ENCODE measurements around the gene FARS2.
"Not testable (repeated sequence)": the region's sequence is repeated elsewhere in the genome, so short reads cannot be mapped to it uniquely, and the experiment has no call there.

The FARS2 gene

GRCh38 chr6:5772408-5773120 lies 511.3 kb downstream of the FARS2 start:
- in situ Hi-C loops (cut with HindIII; ENCODE audit: low sequenced_read_pairs), result no loop called here

DNA sequence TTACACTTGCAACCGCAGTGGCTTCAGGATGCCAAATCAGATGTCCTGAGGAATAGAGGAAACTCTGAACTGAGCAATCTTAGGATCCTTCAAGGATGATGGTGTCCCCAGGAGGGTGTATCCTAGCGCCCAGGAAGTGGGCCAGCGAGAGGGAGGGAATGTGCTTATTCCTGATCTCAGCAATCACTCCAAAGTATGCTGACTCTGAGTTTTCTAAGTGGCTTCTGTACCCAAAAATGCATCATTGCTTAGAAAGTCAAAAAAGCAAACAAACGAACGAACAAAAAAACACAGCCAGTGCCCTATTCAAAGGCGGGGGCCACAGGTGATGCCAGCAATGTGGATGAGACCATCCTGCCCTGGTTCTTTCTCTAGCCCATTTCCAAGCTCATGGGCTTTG lies 514.8 kb downstream of the FARS2 start:
- in situ Hi-C loops (cut with HindIII; ENCODE audit: low sequenced_read_pairs), result no loop called here

- in situ Hi-C loops (cut with HindIII; ENCODE audit: low sequenced_read_pairs), result no loop called here
Measured at GRCh38 chr6:5776706-5777390, 515.5 kb downstream of the FARS2 start.

DNA sequence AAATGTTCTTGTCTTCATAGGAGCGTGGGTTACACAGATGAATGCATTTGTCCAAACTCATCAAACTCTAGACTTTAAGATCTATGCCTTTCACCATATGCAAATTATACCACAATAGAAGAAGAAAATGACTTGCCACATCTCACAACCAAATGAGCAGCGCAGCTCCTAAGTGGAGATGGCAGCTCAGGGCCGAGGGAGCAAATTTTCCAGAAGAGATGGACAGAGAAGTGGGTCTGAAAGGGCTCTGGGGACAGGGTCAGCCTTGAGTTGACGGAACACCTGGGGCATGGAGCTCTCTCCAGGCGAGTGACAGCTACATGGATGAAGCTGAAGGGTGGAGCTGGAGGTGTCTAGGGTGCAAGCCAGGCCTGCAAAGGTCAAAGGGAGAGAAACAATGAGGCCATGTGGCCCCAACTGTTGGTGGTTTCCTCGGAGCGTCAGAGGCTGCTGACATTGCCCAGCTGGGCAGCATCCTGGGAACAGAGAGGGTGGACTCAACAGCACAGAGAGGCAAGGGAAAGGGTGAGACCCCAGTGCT lies 517.1 kb downstream of the FARS2 start:
- in situ Hi-C loops (cut with HindIII; ENCODE audit: low sequenced_read_pairs), result no loop called here

DNA sequence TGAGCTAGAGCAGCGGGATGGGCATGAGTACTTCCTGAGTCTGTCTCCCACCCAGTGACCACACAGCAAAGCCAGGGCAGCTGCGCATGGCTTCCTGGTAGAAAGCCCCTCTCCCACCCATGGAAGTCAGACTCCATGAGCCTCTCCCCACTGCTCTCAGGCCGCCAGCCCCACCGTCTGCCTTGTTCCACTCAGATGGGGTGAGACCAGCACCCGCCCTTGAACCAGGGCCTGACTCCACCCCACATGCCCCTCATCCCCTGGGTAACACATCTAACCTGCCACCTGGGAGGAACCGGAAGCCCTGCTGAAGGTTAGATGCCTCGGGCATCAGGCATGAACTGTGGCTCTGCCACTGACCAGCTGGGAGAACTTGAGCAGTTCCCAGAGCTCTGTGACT lies 517.6 kb downstream of the FARS2 start:
- in situ Hi-C loops (cut with HindIII; ENCODE audit: low sequenced_read_pairs), result no loop called here

GRCh38 chr6:5781019-5781418 lies 519.7 kb downstream of the FARS2 start:
- in situ Hi-C loops (cut with HindIII; ENCODE audit: low sequenced_read_pairs), result no loop called here

DNA sequence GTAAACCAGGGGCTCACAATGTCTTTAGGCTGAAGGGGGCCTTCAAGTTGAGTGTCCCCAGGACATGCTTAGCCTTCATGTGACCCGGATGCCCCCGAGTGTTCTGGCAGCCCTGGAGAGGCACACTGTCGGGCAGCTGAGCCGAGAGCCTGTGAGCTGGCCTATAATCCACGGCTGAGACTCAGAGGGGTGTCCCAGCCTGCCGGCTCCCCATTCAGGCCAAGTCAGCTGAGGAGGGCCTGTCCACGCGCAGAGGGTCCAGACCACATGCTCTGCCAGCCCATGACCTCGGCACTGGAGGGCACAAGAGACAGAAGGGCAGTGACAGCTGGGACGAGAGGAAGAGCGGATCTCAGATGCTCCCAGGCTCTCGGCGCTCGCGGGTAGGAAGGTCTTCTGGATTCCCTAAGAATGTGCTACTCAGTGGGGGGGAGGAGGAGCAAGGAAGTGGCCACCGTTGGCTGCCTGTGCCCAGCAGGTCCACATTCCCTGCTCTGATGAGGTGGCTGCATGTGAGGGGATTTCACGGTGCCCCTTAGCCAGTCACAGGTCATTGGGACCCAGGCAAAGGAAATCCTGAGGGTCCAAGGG lies 520.7 kb downstream of the FARS2 start:
- in situ Hi-C loops (cut with HindIII; ENCODE audit: low sequenced_read_pairs), result no loop called here

GRCh38 chr6:5782783-5783547 lies 521.7 kb downstream of the FARS2 start:
- in situ Hi-C loops (cut with HindIII; ENCODE audit: low sequenced_read_pairs), result no loop called here

DNA sequence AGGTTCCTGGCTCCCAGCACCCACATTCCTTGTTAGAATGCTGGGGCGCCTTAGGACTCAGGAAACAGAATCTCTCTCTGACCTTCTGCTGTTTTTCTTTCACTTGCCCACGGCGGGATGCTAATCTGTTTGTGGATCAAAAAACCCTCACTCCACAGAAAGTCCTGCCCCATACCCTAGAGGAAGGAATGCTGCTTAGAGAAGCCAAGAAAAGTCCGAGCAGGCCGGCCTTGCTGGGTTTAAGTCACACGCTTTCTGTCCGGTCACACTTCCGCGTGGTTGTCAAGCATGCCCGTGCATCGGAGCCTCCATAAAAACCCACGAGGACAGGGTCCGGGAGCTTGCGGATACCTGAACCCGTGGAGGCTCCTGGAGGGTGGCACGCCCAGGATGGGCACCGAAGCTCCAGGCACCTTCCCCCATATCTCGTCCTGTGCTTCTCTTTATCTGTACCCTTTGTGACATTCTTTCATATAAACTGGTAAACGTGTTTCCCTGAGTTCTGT lies 522.3 kb downstream of the FARS2 start:
- in situ Hi-C loops (cut with HindIII; ENCODE audit: low sequenced_read_pairs), result no loop called here

GRCh38 chr6:5785249-5785648 lies 523.9 kb downstream of the FARS2 start:
- in situ Hi-C loops (cut with HindIII; ENCODE audit: low sequenced_read_pairs), result no loop called here

DNA sequence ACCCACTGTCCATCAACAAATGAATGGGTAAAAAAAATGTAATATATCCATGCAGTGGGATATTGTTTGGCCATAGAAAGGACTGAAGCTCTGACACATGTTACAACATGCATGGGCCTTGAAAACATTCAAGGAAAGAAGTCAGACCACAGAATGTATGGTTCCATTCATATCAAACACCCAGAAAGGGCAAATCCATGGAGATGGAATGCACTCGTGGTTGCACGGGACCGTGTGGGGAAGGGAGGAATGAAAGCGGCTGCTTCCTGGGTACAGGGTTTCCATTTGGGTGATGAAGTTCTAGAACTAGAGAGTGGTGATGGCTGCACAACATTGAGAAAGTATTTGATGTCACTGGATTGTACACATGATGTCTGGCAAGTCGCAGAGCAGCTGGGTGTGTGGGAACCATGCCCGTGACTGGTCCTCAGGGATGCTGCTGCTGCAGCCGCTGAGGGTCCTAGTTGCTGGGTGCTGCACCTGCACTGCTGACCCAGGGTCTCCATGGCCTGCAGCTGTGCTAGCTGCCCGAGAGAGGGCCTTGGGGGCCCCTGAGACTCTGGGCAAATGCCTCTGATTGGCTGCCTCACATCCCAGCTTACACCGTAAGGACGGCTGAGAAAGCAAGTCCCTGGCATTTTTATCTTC lies 525.1 kb downstream of the FARS2 start:
- in situ Hi-C loops (cut with HindIII; ENCODE audit: low sequenced_read_pairs), result no loop called here

DNA sequence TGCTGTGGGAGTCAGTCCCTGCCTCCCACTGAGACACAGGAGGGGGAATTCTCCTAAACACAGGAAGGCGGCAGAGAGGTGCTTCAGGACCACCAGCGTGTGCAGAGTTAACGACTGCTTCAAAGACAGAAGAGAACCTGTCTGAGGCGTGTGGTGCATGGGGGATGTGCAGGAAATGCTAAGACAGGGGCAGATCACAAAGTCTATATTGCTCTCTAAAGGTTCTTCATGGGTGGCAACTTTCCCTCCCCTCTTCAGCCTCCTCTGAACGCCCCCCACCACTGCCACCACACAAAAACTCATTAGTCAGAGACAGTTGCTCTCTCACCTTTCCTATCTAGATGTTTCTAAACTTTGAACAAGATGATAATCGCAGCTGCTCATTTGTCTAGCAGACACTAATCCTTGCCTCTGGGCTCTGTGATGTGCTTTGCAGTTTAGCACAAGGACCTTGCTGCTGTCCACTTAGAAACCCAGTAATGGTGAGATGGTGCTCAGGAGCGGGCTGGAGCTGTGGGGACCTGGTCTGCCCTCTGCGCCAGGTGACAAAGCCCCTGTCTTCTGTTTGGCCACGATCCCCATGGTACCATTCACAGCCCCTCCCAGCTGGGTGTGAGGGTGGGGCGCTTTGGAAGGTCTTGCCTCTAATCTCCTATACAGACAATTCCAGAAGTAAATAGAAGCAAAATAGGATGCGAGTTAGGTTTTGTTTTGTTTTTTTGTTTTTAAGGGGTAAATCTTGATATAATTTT lies 525.8 kb downstream of the FARS2 start:
- in situ Hi-C loops (cut with HindIII; ENCODE audit: low sequenced_read_pairs), result no loop called here

GRCh38 chr6:5789426-5789825 lies 528.1 kb downstream of the FARS2 start:
- in situ Hi-C loops (cut with HindIII; ENCODE audit: low sequenced_read_pairs), result not testable (repeated sequence)

DNA sequence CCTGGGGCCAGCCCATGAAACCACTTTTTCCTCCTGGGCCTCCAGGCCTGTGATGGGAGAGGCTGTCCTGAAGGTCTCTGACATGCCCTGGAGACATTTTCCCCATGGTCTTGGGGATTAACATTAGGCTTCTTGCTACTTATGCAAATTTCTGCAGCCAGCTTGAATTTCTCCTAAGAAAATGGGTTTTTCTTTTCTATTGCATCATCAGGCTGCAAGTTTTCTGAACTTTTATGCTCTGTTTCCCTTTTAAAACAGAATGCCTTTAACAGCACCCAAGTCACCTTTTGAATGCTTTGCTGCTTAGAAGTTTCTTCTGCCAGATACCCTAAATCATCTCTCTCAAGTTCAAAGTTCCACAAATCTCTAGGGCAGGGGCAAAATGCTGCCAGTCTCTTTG lies 535.2 kb downstream of the FARS2 start:
- in situ Hi-C loops (cut with HindIII; ENCODE audit: low sequenced_read_pairs), result not testable (repeated sequence)

- in situ Hi-C loops (cut with HindIII; ENCODE audit: low sequenced_read_pairs), result not testable (repeated sequence)
Measured at GRCh38 chr6:5806406-5806805, 545.1 kb downstream of the FARS2 start.

- in situ Hi-C loops (cut with HindIII; ENCODE audit: low sequenced_read_pairs), result no loop called here
Measured at GRCh38 chr6:5809450-5809849, 548.1 kb downstream of the FARS2 start.

DNA sequence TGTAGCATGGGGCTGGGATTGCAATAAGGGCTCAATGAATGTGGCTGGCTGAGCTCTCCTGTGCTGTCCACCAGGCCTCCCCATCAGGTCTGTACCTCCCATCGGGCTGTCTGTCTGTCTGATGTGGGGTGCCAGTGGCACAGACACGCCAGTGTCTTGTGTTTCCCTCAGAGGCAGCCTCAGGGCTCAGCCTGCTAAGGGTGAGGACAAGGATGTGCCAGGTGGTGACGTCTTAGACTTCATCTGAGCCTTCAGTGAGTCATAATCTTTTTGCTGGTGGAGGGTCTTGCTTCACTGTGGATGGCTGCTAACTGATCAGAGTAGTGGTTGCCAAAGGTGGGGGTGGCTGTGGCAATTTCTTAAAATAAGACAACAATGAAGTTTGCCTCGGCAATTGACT lies 550.7 kb downstream of the FARS2 start:
- in situ Hi-C loops (cut with HindIII; ENCODE audit: low sequenced_read_pairs), result no loop called here

- in situ Hi-C loops (cut with HindIII; ENCODE audit: low sequenced_read_pairs), result no loop called here
Measured at GRCh38 chr6:5813625-5814027, 552.3 kb downstream of the FARS2 start.

- in situ Hi-C loops (cut with HindIII; ENCODE audit: low sequenced_read_pairs), result no loop called here
Measured at GRCh38 chr6:5814116-5814515, 552.8 kb downstream of the FARS2 start.

DNA sequence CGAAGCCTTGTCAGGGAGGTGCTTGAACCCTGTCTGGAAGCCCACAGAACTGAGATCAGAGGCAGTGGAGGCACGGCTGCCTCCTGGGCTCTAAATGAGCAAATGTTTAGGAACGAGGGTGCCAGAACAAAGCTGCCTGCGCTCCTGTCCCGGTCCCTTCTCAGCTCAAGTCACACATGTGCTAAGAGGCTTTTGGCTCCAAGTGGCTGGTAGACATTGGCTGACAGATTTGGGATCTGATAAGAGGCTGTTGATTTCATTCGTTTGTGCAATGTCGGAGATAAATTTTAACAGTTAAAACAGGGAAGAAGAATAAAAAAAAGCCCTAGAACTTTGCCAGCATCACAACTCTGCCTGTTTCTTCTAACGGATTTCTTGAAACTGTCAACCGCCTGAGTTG lies 553.6 kb downstream of the FARS2 start:
- in situ Hi-C loops (cut with HindIII; ENCODE audit: low sequenced_read_pairs), result no loop called here
